Cerebellar cortex (tissue), 1 donor: ENCODE measurements around the gene KRTAP9-6.
"Not testable (repeated sequence)": the region's sequence is repeated elsewhere in the genome, so short reads cannot be mapped to it uniquely, and the experiment has no call there.

ENCODE experiments used
- DNase-seq: peaks from one replicate; pipeline ENCODE4 v3.0.0-alpha.2; 2015; ENCODE audit warnings: low spot score

KRTAP9-6 gene

GRCh38 chr17:41265078-41265477, at the start of gene KRTAP9-6:
TSS of gene KRTAP9-6 (plus strand) at chr17:41265378. CDS start at chr17:41265378, 0 bp downstream.
- DNase-seq = no peak

- no peak for DNase-seq
Measured at GRCh38 chr17:41215681-41216080, 49.5 kb upstream of the KRTAP9-6 start.

GRCh38 chr17:41223821-41224220, 41.4 kb upstream of the KRTAP9-6 start:
- no peak for DNase-seq

GRCh38 chr17:41226051-41226450, 39.1 kb upstream of the KRTAP9-6 start:
- no peak for DNase-seq

GRCh38 chr17:41226598-41227095, 38.5 kb upstream of the KRTAP9-6 start, which contains the start of gene KRTAP9-2:
TSS of gene KRTAP9-2 (plus strand) at chr17:41226648. CDS start at chr17:41226655, 7 bp downstream.
- not testable (repeated sequence) for DNase-seq

- DNase-seq = no peak
Measured at GRCh38 chr17:41230094-41230493, 35.1 kb upstream of the KRTAP9-6 start.

GRCh38 chr17:41231731-41232130, 33.4 kb upstream of the KRTAP9-6 start:
- DNase-seq = no peak

- DNase-seq = not testable (repeated sequence)
Measured at GRCh38 chr17:41232399-41233105, 32.6 kb upstream of the KRTAP9-6 start, which contains the start of gene KRTAP9-3. TSS of gene KRTAP9-3 (plus strand) at chr17:41232449. CDS start at chr17:41232502, 53 bp downstream.

GRCh38 chr17:41237116-41237515, 28.1 kb upstream of the KRTAP9-6 start:
- DNase-seq = peak; percentile 55

GRCh38 chr17:41237949-41238437, 27.2 kb upstream of the KRTAP9-6 start, which contains the start of gene KRTAP9-8:
TSS of gene KRTAP9-8 (plus strand) at chr17:41237999. CDS start at chr17:41238052, 53 bp downstream.
- not testable (repeated sequence) for DNase-seq

- DNase-seq = not testable (repeated sequence)
Measured at GRCh38 chr17:41246995-41247787, 18.0 kb upstream of the KRTAP9-6 start.

- not testable (repeated sequence) for DNase-seq
Measured at GRCh38 chr17:41249637-41250240, 15.4 kb upstream of the KRTAP9-6 start, which contains the start of gene KRTAP9-4. TSS of gene KRTAP9-4 (plus strand) at chr17:41249687. CDS start at chr17:41249721, 34 bp downstream.

GRCh38 chr17:41251261-41251660, 13.9 kb upstream of the KRTAP9-6 start:
- DNase-seq = no peak

- no peak for DNase-seq
Measured at GRCh38 chr17:41254861-41255260, 10.3 kb upstream of the KRTAP9-6 start.

GRCh38 chr17:41255381-41256290, 9.5 kb upstream of the KRTAP9-6 start, which contains the start of gene KRTAP9-9:
TSS of gene KRTAP9-9 (plus strand) at chr17:41255384.
- DNase-seq = not testable (repeated sequence)

- no peak for DNase-seq
Measured at GRCh38 chr17:41256291-41256685, 8.9 kb upstream of the KRTAP9-6 start.

- DNase-seq = no peak
Measured at GRCh38 chr17:41258406-41258805, 6.8 kb upstream of the KRTAP9-6 start.

- DNase-seq = no peak
Measured at GRCh38 chr17:41263212-41263611, 2.0 kb upstream of the KRTAP9-6 start.

GRCh38 chr17:41264599-41264998, 579 bp upstream of the KRTAP9-6 start:
- DNase-seq = no peak

GRCh38 chr17:41267711-41268110, 2.5 kb downstream of the KRTAP9-6 start:
- DNase-seq = no peak

GRCh38 chr17:41271323-41271722, 6.1 kb downstream of the KRTAP9-6 start:
- DNase-seq = not testable (repeated sequence)
